H1 (cell line): ENCODE measurements around the gene ATP2A3. TPM values are rescaled to one million over a fixed set of nuclear protein-coding genes. Genes with fewer than 3 reads are reported as not detected.

Experiments used
- CEBPB ChIP-seq: IDR thresholded peaks from 2 replicates; pipeline ENCODE4 v1.6.1; 2012; ENCODE audit warnings: low read depth, low read length
- CHD7 ChIP-seq: fragments of 300-600 bp; sonication (generic); IDR thresholded peaks from 2 replicates; pipeline ENCODE4 v1.7.1; 2012; ENCODE audit warnings: low read length, moderate library complexity, mild to moderate bottlenecking, inconsistent platforms; ENCODE audit not compliant: insufficient replicate concordance
- EP300 ChIP-seq, 2 experiments: IDR thresholded peaks; 1 replicate in 1 of 2; 2 replicates in 1 of 2; pipeline ENCODE4 v1.6.1; 2011 to 2012; ENCODE audit warnings: low read depth in 2 of 2, low read length in 2 of 2, mild to moderate bottlenecking in 2 of 2, borderline replicate concordance in 1 of 2, inconsistent platforms in 1 of 2, moderate library complexity in 1 of 2
- HDAC2 ChIP-seq, 2 experiments: fragments of 300-600 bp in 1 of 2; sonication (generic) in 1 of 2; IDR thresholded peaks; 2 replicates each; pipeline ENCODE4 v1.6.1; 2011 to 2012; ENCODE audit warnings: low read depth in 2 of 2, low read length in 2 of 2, mild to moderate bottlenecking in 2 of 2, moderate library complexity in 2 of 2, borderline replicate concordance in 1 of 2, inconsistent platforms in 1 of 2
- MAFK ChIP-seq: IDR thresholded peaks from 2 replicates; pipeline ENCODE4 v1.6.1; 2012; ENCODE audit warnings: low read depth, mild to moderate bottlenecking, improper control_type of control experiment, low read length
- SUZ12 ChIP-seq: fragments of 200-600 bp; sonication (generic); IDR thresholded peaks from 2 replicates; pipeline ENCODE4 v1.6.1; 2012; ENCODE audit warnings: mild to moderate bottlenecking, inconsistent platforms, low read length, moderate library complexity, mixed read lengths
- polyA plus RNA-seq, 7 experiments: library from polyadenylated mRNA; depleted of rRNA in 3 of 7; stranded (reverse) in 5 of 7; unstranded in 2 of 7; fragments of >200 nt in 5 of 7; fragments of 200-250 nt in 2 of 7; gene quantifications; 1 replicate in 5 of 7; 2 replicates in 1 of 7; 4 replicates in 1 of 7; pipeline versions ENCODE4 v1.2.1 to v1.2.3, GENCODE V29; 2011 to 2013; ENCODE audit warnings: missing spikeins in 2 of 7, mixed read lengths in 2 of 7
- total RNA-seq: library from RNA; stranded (reverse); fragmentation: NEBNext Ultra II Directional; extraction: Animal tissue kit (Norgen Biotek cat#: 25700); gene quantifications from 2 replicates; pipeline ENCODE4 v1.2.1, GENCODE V29; 2021

ATP2A3 gene
- total and polyA plus RNA-seq, 2 of the 8 experiments (the other 6 are each of a cell fraction or from before 2014, with no cell fraction given) = 18.4 to 32.5 TPM

GRCh38 chr17:3922765-3923164, 41.5 kb downstream of the ATP2A3 start (continued):
- TF ChIP-seq CHD7 = no peak
- TF ChIP-seq SUZ12 = no peak
- TF ChIP-seq HDAC2 (IDR thresholded peaks at IDR 0.05; ENCODE audit: borderline replicate concordance in 1 of 2, low read depth in 2 of 2, low read length in 2 of 2) = no peak
- no peak for TF ChIP-seq MAFK
- TF ChIP-seq EP300 (IDR thresholded peaks at IDR 0.05; ENCODE audit: borderline replicate concordance in 1 of 2, low read depth in 2 of 2, low read length in 2 of 2) = no peak
- TF ChIP-seq CEBPB = no peak
